ENCODE measurements around the gene ACSBG1. TPM values are rescaled to one million over a fixed set of nuclear protein-coding genes. Genes with fewer than 3 reads are reported as not detected.

The ACSBG1 gene
- total and polyA plus RNA-seq, 7 donors = 0.23 to 3.9 (median 1.3) TPM

GRCh38 chr15:78170848-78171773 is 63.3 kb downstream of the ACSBG1 start:
- Histone ChIP-seq H3K4me1 (no peaks in the 10 kb centered on the region), H3K9me3 (no peaks in the 10 kb centered on the region), H3K36me3 (peaks cover 39 to 68% (median 50%) of the 10 kb centered on the region in 4 donors), H3K4me3 (no peak overlapping the region), H3K27me3 (no peaks in the 10 kb centered on the region), H3K27ac (no peak overlapping the region)
- intact Hi-C loops (cut with DNase I) = no loop called here
- DNase-seq = no peak
- WGBS, 2 donors = 82 to 92% methylated on average over 17 of the region's 17 CpGs
- no peak for TF ChIP-seq EP300 (IDR thresholded peaks at IDR 0.05)
- no peak for TF ChIP-seq POLR2A (IDR thresholded peaks at IDR 0.05)
- no peak for TF ChIP-seq CTCF (IDR thresholded peaks at IDR 0.05)
- TF ChIP-seq POLR2AphosphoS5 (IDR thresholded peaks at IDR 0.05) = no peak

DNA sequence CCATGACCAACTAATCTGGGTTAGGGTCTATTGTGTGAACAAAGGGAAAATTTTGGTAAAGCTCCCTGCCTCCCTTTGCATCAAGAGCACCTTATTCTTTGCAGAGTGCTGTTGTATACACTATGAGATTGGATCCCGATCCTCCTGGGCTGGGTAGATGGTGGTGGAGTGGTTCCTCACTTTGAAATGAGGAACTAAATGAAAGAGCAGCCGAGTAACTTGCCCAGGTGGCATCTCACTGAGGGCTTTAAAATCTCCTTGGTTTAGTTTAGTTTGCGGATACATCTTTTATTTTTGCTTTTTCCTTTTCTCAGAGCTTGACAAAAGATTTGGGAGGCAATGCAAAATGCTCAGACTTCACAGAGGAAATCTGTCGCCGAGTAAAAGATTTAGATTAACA is 65.8 kb downstream of the ACSBG1 start:
- DNase-seq = no peak
- no peak overlapping the region for H3K4me3 ChIP-seq
- H3K27ac ChIP-seq = no peak overlapping the region
- H3K9me3 ChIP-seq = no peaks in the 10 kb centered on the region
- TF ChIP-seq EP300 (IDR thresholded peaks at IDR 0.05) (no peak), POLR2AphosphoS5 (IDR thresholded peaks at IDR 0.05) (no peak), CTCF (IDR thresholded peaks at IDR 0.05) (no peak), POLR2A (IDR thresholded peaks at IDR 0.05) (no peak)
- peaks cover 44 to 93% (median 72%) of the 10 kb centered on the region in 4 donors for H3K36me3 ChIP-seq
- intact Hi-C loops (cut with DNase I) = no loop called here
- no peaks in the 10 kb centered on the region for H3K27me3 ChIP-seq
- H3K4me1 ChIP-seq = no peaks in the 10 kb centered on the region
- 68 to 91% methylated on average over 5 of the region's 5 CpGs for WGBS, 2 donors

- no peaks in the 10 kb centered on the region for H3K4me1 ChIP-seq
- intact Hi-C loops (cut with DNase I) = no loop called here
- H3K9me3 ChIP-seq = no peaks in the 10 kb centered on the region
- H3K27ac ChIP-seq = no peak overlapping the region
- no peak for TF ChIP-seq POLR2AphosphoS5 (IDR thresholded peaks at IDR 0.05)
- no peak for TF ChIP-seq EP300 (IDR thresholded peaks at IDR 0.05)
- TF ChIP-seq CTCF (IDR thresholded peaks at IDR 0.05) = no peak
- TF ChIP-seq POLR2A (IDR thresholded peaks at IDR 0.05) = no peak
- peaks cover 44 to 100% (median 78%) of the 10 kb centered on the region in 4 donors for H3K36me3 ChIP-seq
- no peak for DNase-seq
- WGBS, 2 donors = 77 to 83% methylated on average over 10 of the region's 10 CpGs
- H3K4me3 ChIP-seq = no peak overlapping the region
- no peaks in the 10 kb centered on the region for H3K27me3 ChIP-seq
Observed at GRCh38 chr15:78167227-78167888, 67.0 kb downstream of the ACSBG1 start.

DNA sequence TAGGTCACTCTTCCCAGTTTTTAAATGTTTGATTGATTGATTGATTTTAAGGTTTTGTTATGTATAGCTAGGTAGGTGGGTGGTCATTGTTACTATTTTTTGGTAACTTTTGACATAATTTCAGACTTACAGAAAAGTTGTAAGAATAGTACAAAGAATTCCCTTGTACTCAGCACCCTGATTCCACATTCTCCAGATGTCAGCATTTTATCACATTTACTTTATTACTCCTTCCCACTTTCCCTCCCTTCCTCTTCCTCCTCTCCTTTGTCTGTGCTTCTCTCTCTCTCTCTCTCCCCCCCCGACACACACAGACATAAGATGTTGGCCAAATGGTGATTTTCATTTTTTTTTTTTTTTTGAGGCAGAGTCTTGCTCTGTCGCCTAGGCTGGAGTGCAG is 70.4 kb downstream of the ACSBG1 start:
- H3K27me3 ChIP-seq = no peaks in the 10 kb centered on the region
- intact Hi-C loops (cut with DNase I) = no loop called here
- DNase-seq = no peak
- WGBS, 2 donors = 94 to 96% methylated on average over 2 of the region's 2 CpGs
- H3K27ac ChIP-seq = no peak overlapping the region
- no peak overlapping the region for H3K4me3 ChIP-seq
- no peaks in the 10 kb centered on the region for H3K9me3 ChIP-seq
- no peak for TF ChIP-seq POLR2A (IDR thresholded peaks at IDR 0.05)
- TF ChIP-seq POLR2AphosphoS5 (IDR thresholded peaks at IDR 0.05) = no peak
- no peak for TF ChIP-seq EP300 (IDR thresholded peaks at IDR 0.05)
- TF ChIP-seq CTCF (IDR thresholded peaks at IDR 0.05) = no peak
- H3K4me1 ChIP-seq = no peaks in the 10 kb centered on the region
- H3K36me3 ChIP-seq = peaks cover 44 to 100% (median 81%) of the 10 kb centered on the region in 4 donors
